ENCODE data around the gene HBQ1. TPM values are rescaled to one million over a fixed set of nuclear protein-coding genes. Genes with fewer than 3 reads are reported as not detected.

Gene HBQ1
- total RNA-seq, 1 experiment from 2014 or later = 3.5 TPM

Other genes starting within 250 kb of the HBQ1 start
- 53.6 and 56.6 TPM in 2 replicates for gene POLR3K, start 126.9 kb upstream of the HBQ1 start, total RNA-seq (2021)
- 75.3 and 78.5 TPM in 2 replicates for gene SNRNP25, start 126.6 kb upstream of the HBQ1 start, total RNA-seq (2021)
- 34.6 and 35.7 TPM in 2 replicates for gene RHBDF1, start 107.8 kb upstream of the HBQ1 start, total RNA-seq (2021)
- gene MPG, start 102.2 kb upstream of the HBQ1 start, total RNA-seq (2021) = 39.1 and 41.7 TPM in 2 replicates
- 36.9 and 37.1 TPM in 2 replicates for gene NPRL3, start 41.8 kb upstream of the HBQ1 start, total RNA-seq (2021)
- not detected in 2 replicates for gene HBZ, start 27.8 kb upstream of the HBQ1 start, total RNA-seq (2021)
- gene HBM, start 14.5 kb upstream of the HBQ1 start, total RNA-seq (2021) = not detected in 2 replicates
- 4.3 TPM in 1 of 2 replicates, not detected in the other for gene HBA2, start 7.6 kb upstream of the HBQ1 start, total RNA-seq (2021)
- 2.0 and 7.2 TPM in 2 replicates for gene HBA1, start 3.8 kb upstream of the HBQ1 start, total RNA-seq (2021)
- gene LUC7L, start 49.0 kb downstream of the HBQ1 start, total RNA-seq (2021) = 128 and 137 TPM in 2 replicates
- 94.9 and 98.8 TPM in 2 replicates for gene FAM234A, start 54.4 kb downstream of the HBQ1 start, total RNA-seq (2021)
- gene RGS11, start 95.5 kb downstream of the HBQ1 start, total RNA-seq (2021) = 2.9 and 3.4 TPM in 2 replicates
- 4.2 and 5.9 TPM in 2 replicates for gene ARHGDIG, start 100.1 kb downstream of the HBQ1 start, total RNA-seq (2021)
- gene PDIA2, start 102.7 kb downstream of the HBQ1 start, total RNA-seq (2021) = 1.1 and 1.4 TPM in 2 replicates
- gene AXIN1, start 172.3 kb downstream of the HBQ1 start, total RNA-seq (2021) = 50.9 and 52.5 TPM in 2 replicates
- 154 TPM in 2 replicates for gene MRPL28, start 190.1 kb downstream of the HBQ1 start, total RNA-seq (2021)
- gene PGAP6, start 201.5 kb downstream of the HBQ1 start, total RNA-seq (2021) = 111 and 114 TPM in 2 replicates
- 319 and 320 TPM in 2 replicates for gene NME4, start 216.7 kb downstream of the HBQ1 start, total RNA-seq (2021)
- 38.8 and 39.3 TPM in 2 replicates for gene DECR2, start 221.4 kb downstream of the HBQ1 start, total RNA-seq (2021)
- 37.1 TPM in 2 replicates for gene RAB11FIP3, start 245.2 kb downstream of the HBQ1 start, total RNA-seq (2021)